ENCODE results near the gene UBE3A. TPM values are rescaled to one million over a fixed set of nuclear protein-coding genes. Genes with fewer than 3 reads are reported as not detected.

The UBE3A gene
- polyA plus RNA-seq, 1 of the 3 experiments (the other 2 are of a cell fraction): 9.7 TPM

DNA sequence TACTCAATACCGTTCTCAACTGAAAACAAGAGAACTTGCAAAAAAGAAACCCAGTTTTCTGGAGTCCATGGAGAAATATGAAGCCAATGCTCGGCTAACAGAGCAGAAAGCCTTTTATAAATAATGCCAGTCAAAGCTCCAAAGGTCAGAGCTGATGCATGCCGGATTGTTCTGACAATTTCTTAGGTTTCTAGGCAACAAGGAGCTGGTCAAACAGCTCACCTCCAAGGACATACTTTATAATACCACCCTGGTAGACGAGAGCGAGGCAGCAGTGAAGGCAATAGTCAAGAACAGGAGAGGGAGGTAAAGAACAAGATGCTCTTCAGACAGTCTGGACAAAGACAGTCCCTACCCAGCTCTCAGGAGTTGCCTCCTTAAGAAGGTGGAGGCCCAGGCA, 111.1 kb downstream of the UBE3A start:
- Histone ChIP-seq H3K4me2 (no peak overlapping the region), H3K9me2 (no peaks in the 10 kb centered on the region), H3K79me2 (ENCODE audit: insufficient read depth) (no peaks in the 10 kb centered on the region), H3K4me3 (ENCODE audit: low read depth in 2 of 2, low read length in 1 of 2) (no peak overlapping the region), H3K27me3 (ENCODE audit: insufficient read depth) (no peaks in the 10 kb centered on the region), H2AFZ (ENCODE audit: low read depth) (no peak overlapping the region), H3K27ac (ENCODE audit: low read depth in 2 of 2, low read length in 1 of 2) (no peak overlapping the region), H3F3A (replicated peaks; ENCODE audit: insufficient read depth) (no peaks in the 10 kb centered on the region), H3K9me3 (no peaks in the 10 kb centered on the region), H3K36me3 (replicated peaks in 1 of 2; ENCODE audit: control insufficient read depth in 1 of 2, insufficient read depth in 2 of 2, low read length in 1 of 2) (peaks cover 0 to 7% of the 10 kb centered on the region in 2 experiments), H4K20me1 (ENCODE audit: insufficient read depth) (no peaks in the 10 kb centered on the region), H3K4me1 (ENCODE audit: control insufficient read depth in 1 of 2, insufficient read depth in 2 of 2, low read depth in 1 of 2, low read length in 1 of 2) (peaks cover 0 to 6% of the 10 kb centered on the region in 2 experiments; a peak in 1 of 4 replicates), H3K9ac (no peak overlapping the region)
- DNase-seq: no peak
- no peak for TF ChIP-seq TCF12 (IDR thresholded peaks at IDR 0.05)
- no peak for TF ChIP-seq TAF1 (IDR thresholded peaks at IDR 0.05; ENCODE audit: borderline replicate concordance, low read depth, low read length)
- no peak for TF ChIP-seq MEF2A (IDR thresholded peaks at IDR 0.05; ENCODE audit: borderline replicate concordance, low read depth)
- TF ChIP-seq, protein P1, sequence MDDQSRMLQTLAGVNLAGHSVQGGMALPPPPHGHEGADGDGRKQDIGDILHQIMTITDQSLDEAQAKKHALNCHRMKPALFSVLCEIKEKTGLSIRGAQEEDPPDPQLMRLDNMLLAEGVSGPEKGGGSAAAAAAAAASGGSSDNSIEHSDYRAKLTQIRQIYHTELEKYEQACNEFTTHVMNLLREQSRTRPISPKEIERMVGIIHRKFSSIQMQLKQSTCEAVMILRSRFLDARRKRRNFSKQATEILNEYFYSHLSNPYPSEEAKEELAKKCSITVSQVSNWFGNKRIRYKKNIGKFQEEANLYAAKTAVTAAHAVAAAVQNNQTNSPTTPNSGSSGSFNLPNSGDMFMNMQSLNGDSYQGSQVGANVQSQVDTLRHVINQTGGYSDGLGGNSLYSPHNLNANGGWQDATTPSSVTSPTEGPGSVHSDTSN (IDR thresholded peaks at IDR 0.05): no peak
- TF ChIP-seq RAD21 (IDR thresholded peaks at IDR 0.05; ENCODE audit: low read length): no peak
- no peak for TF ChIP-seq POLR2AphosphoS5 (IDR thresholded peaks at IDR 0.05; ENCODE audit: low read depth, low read length)
- TF ChIP-seq, protein P2, sequence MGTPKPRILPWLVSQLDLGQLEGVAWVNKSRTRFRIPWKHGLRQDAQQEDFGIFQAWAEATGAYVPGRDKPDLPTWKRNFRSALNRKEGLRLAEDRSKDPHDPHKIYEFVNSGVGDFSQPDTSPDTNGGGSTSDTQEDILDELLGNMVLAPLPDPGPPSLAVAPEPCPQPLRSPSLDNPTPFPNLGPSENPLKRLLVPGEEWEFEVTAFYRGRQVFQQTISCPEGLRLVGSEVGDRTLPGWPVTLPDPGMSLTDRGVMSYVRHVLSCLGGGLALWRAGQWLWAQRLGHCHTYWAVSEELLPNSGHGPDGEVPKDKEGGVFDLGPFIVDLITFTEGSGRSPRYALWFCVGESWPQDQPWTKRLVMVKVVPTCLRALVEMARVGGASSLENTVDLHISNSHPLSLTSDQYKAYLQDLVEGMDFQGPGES (IDR thresholded peaks at IDR 0.05; ENCODE audit: low read depth, low read length): no peak
- TF ChIP-seq, protein P3, sequence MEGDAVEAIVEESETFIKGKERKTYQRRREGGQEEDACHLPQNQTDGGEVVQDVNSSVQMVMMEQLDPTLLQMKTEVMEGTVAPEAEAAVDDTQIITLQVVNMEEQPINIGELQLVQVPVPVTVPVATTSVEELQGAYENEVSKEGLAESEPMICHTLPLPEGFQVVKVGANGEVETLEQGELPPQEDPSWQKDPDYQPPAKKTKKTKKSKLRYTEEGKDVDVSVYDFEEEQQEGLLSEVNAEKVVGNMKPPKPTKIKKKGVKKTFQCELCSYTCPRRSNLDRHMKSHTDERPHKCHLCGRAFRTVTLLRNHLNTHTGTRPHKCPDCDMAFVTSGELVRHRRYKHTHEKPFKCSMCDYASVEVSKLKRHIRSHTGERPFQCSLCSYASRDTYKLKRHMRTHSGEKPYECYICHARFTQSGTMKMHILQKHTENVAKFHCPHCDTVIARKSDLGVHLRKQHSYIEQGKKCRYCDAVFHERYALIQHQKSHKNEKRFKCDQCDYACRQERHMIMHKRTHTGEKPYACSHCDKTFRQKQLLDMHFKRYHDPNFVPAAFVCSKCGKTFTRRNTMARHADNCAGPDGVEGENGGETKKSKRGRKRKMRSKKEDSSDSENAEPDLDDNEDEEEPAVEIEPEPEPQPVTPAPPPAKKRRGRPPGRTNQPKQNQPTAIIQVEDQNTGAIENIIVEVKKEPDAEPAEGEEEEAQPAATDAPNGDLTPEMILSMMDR (IDR thresholded peaks at IDR 0.05): no peak
- TF ChIP-seq RFX5 (IDR thresholded peaks at IDR 0.05; ENCODE audit: low read length): no peak
- TF ChIP-seq FOSL2 (IDR thresholded peaks at IDR 0.05; ENCODE audit: borderline replicate concordance, low read depth): no peak
- TF ChIP-seq CHD2 (IDR thresholded peaks at IDR 0.05; ENCODE audit: low read length, partially characterized antibody): no peak
- WGBS (ENCODE audit: low lambda C conversion rate): 95% methylated on average over 5 of the region's 5 CpGs
- ChIA-PET CTCF (interaction anchor here (0.6 to 1.6 kb wide), 2 partner anchors 14 to 22 kb away, joined by 3 to 5 read pairs; no protein-coding TSS in a partner anchor), POLR2A (interaction anchor here (0.6 kb wide), 1 partner anchor 39 kb away, joined by 3 read pairs; no protein-coding TSS in a partner anchor)

DNA sequence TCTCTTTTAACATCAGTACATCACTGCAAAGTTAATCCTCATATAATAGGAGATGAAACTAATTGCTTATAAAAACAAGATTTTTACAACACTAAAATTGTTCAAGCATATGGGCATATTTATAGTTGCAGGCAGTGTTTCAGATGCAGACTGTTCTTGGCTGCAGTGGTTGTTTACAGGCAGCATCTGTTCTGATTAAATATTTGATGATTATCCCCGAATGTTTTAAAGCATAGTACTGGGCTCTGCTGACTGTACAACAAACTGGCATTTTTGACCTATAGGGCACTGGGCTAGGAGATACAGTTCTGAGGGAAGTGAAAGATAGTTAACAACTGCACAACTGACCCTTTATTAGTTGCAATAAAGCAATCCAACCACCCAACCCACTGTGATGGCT, 113.6 kb downstream of the UBE3A start:
- Histone ChIP-seq H4K20me1 (ENCODE audit: insufficient read depth) (no peaks in the 10 kb centered on the region), H2AFZ (ENCODE audit: low read depth) (no peak overlapping the region), H3F3A (replicated peaks; ENCODE audit: insufficient read depth) (no peaks in the 10 kb centered on the region), H3K9me2 (no peaks in the 10 kb centered on the region), H3K27ac (ENCODE audit: low read depth in 2 of 2, low read length in 1 of 2) (no peak overlapping the region), H3K9ac (no peak overlapping the region), H3K27me3 (ENCODE audit: insufficient read depth) (no peaks in the 10 kb centered on the region), H3K4me1 (ENCODE audit: control insufficient read depth in 1 of 2, insufficient read depth in 2 of 2, low read depth in 1 of 2, low read length in 1 of 2) (peaks cover 0 to 6% of the 10 kb centered on the region in 2 experiments; a peak in 1 of 4 replicates), H3K4me2 (no peak overlapping the region), H3K36me3 (replicated peaks in 1 of 2; ENCODE audit: control insufficient read depth in 1 of 2, insufficient read depth in 2 of 2, low read length in 1 of 2) (peaks cover 0 to 3% of the 10 kb centered on the region in 2 experiments), H3K4me3 (ENCODE audit: low read depth in 2 of 2, low read length in 1 of 2) (no peak overlapping the region), H3K79me2 (ENCODE audit: insufficient read depth) (no peaks in the 10 kb centered on the region), H3K9me3 (no peaks in the 10 kb centered on the region)
- WGBS (ENCODE audit: low lambda C conversion rate): 82% methylated on average over 1 of the region's 1 CpG
- ChIA-PET POLR2A (no interaction called here), CTCF (no interaction called here)
- TF ChIP-seq TAF1 (IDR thresholded peaks at IDR 0.05; ENCODE audit: borderline replicate concordance, low read depth, low read length) (no peak), SIN3A (IDR thresholded peaks at IDR 0.05; ENCODE audit: borderline replicate concordance, low read depth, low read length) (no peak), SMC3 (IDR thresholded peaks at IDR 0.05; ENCODE audit: low read depth, low read length) (no peak), RXRA (IDR thresholded peaks at IDR 0.05; ENCODE audit: borderline replicate concordance, low read depth) (no peak), YY1 (IDR thresholded peaks at IDR 0.05; ENCODE audit: low read depth) (no peak), FOXM1 (IDR thresholded peaks at IDR 0.05; ENCODE audit: low read depth) (no peak), TCF12 (IDR thresholded peaks at IDR 0.05) (no peak), FOSL2 (IDR thresholded peaks at IDR 0.05; ENCODE audit: borderline replicate concordance, low read depth) (no peak), JUND (IDR thresholded peaks at IDR 0.05) (no peak), MXI1 (IDR thresholded peaks at IDR 0.05; ENCODE audit: low read depth, low read length) (no peak), ELF1 (IDR thresholded peaks at IDR 0.05) (no peak), MEF2A (IDR thresholded peaks at IDR 0.05; ENCODE audit: borderline replicate concordance, low read depth) (no peak)
- TF ChIP-seq, protein P4, sequence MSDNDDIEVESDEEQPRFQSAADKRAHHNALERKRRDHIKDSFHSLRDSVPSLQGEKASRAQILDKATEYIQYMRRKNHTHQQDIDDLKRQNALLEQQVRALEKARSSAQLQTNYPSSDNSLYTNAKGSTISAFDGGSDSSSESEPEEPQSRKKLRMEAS (IDR thresholded peaks at IDR 0.05; ENCODE audit: low read depth): no peak
- TF ChIP-seq, protein P5, sequence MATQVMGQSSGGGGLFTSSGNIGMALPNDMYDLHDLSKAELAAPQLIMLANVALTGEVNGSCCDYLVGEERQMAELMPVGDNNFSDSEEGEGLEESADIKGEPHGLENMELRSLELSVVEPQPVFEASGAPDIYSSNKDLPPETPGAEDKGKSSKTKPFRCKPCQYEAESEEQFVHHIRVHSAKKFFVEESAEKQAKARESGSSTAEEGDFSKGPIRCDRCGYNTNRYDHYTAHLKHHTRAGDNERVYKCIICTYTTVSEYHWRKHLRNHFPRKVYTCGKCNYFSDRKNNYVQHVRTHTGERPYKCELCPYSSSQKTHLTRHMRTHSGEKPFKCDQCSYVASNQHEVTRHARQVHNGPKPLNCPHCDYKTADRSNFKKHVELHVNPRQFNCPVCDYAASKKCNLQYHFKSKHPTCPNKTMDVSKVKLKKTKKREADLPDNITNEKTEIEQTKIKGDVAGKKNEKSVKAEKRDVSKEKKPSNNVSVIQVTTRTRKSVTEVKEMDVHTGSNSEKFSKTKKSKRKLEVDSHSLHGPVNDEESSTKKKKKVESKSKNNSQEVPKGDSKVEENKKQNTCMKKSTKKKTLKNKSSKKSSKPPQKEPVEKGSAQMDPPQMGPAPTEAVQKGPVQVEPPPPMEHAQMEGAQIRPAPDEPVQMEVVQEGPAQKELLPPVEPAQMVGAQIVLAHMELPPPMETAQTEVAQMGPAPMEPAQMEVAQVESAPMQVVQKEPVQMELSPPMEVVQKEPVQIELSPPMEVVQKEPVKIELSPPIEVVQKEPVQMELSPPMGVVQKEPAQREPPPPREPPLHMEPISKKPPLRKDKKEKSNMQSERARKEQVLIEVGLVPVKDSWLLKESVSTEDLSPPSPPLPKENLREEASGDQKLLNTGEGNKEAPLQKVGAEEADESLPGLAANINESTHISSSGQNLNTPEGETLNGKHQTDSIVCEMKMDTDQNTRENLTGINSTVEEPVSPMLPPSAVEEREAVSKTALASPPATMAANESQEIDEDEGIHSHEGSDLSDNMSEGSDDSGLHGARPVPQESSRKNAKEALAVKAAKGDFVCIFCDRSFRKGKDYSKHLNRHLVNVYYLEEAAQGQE (IDR thresholded peaks at IDR 0.05; ENCODE audit: low read depth, low read length): no peak
- no peak for DNase-seq

All from SK-N-SH (cell line).